SK-N-SH treated with all-trans-retinoic acid at 6 μM for 48 hours (cell line): ENCODE data around the gene ENOSF1.

Experiments
- ATAC-seq: fragments of 200-7000 bp; cut with Tn5 transposase; 3 replicates; pipeline ENCODE4 v1.9.1; 2020; ENCODE audit warnings: mild to moderate bottlenecking, moderate library complexity
- RARB ChIP-seq: fragments of 250-450 bp; sonication (Bioruptor Pico); IDR thresholded peaks from 2 replicates; pipeline ENCODE4 v1.8.0; 2021; ENCODE audit warnings: mild to moderate bottlenecking, moderate library complexity

The ENOSF1 gene

DNA sequence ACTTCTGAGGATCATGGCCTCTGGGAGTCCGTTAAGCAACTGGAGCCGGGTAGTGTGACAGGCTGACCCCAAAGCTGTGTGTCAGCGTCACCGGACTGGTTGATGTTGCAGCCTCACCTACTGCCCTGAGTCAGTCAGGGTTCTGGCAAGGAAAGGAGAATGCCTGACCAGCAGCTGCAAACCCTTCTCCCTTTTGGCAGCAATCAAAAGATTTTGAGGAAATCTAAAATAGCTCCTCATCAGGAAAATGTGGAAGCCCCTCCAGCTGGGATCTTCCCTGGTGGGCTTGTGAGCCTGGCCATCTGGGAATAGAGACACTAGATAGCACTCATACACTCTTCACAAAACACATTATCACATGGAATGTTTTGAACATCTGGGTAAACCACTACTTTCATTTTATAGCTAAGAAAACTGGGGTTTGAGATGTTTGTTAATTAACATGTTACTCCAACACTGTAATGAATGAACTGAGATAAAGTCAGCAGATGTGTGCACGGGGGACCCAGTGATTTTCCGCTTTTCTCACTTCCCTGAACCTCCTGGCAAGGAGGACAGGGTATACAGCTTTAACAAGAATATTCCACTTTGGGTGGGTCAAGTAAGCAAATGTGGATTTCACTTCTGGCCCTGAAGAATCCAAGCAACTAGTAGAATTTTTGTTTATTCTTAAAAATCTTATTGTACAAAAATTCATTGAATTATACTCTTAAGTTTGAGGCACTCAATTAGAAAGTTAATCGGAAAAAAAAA is 91.0 kb downstream of the ENOSF1 start:
- no peak for ATAC-seq
- no peak for TF ChIP-seq RARB
- TF ChIP-seq, all 23 proteins: peak for 0
